ENCODE measurements around the gene SLC51A.

DNA sequence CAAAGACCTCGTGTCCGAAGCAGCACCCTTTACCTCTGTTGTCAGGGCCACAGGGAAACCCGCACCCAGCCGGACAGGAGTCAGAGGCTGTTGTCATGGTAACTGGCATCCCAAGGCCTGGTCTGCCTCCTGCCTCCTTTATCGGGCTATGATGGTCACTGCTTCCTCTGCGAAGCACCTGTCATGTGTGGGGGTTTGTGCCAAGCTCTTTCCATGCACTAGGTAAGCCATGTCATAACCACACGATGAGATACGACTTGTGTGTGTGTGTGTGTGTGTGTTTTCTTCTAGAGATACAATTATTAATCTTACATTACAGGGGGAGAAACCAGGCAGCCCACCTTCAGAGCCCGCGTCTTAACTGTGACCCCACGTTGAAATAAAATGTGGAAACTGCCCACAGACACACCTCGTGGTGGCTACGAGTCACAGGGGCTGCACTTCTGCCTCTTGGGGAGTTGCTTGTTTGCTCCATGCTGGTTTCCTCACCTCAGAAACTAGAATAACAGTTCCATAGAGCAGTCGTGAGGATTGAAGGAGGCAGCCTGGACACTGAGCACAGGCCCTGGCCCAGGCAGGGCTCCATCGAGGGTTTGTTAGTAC, 23.1 kb upstream of the SLC51A start:
- TF ChIP-seq POLR2A (IDR thresholded peaks at IDR 0.05; ENCODE audit: control extremely low read depth in 1 of 2, low read depth in 2 of 2, low read length in 2 of 2) (no peak), CHD2 (IDR thresholded peaks at IDR 0.05; ENCODE audit: low read length) (no peak), BRCA1 (IDR thresholded peaks at IDR 0.05; ENCODE audit: low read depth, low read length) (no peak), POLR2AphosphoS5 (IDR thresholded peaks at IDR 0.05; ENCODE audit: low read depth, low read length) (no peak), KDM5A (IDR thresholded peaks at IDR 0.05; ENCODE audit: low read length) (no peak), EZH2 (IDR thresholded peaks at IDR 0.05; ENCODE audit: low read depth, low read length, severe bottlenecking) (no peak), YY1 (IDR thresholded peaks at IDR 0.05; ENCODE audit: low read depth, low read length) (no peak), BACH1 (IDR thresholded peaks at IDR 0.05; ENCODE audit: low read length) (no peak), SP2 (IDR thresholded peaks at IDR 0.05; ENCODE audit: low read length) (no peak), TAF1 (IDR thresholded peaks at IDR 0.05; ENCODE audit: low read depth, low read length) (no peak)
- TF ChIP-seq, protein P1, sequence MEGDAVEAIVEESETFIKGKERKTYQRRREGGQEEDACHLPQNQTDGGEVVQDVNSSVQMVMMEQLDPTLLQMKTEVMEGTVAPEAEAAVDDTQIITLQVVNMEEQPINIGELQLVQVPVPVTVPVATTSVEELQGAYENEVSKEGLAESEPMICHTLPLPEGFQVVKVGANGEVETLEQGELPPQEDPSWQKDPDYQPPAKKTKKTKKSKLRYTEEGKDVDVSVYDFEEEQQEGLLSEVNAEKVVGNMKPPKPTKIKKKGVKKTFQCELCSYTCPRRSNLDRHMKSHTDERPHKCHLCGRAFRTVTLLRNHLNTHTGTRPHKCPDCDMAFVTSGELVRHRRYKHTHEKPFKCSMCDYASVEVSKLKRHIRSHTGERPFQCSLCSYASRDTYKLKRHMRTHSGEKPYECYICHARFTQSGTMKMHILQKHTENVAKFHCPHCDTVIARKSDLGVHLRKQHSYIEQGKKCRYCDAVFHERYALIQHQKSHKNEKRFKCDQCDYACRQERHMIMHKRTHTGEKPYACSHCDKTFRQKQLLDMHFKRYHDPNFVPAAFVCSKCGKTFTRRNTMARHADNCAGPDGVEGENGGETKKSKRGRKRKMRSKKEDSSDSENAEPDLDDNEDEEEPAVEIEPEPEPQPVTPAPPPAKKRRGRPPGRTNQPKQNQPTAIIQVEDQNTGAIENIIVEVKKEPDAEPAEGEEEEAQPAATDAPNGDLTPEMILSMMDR (IDR thresholded peaks at IDR 0.05; ENCODE audit: control extremely low read depth in 1 of 3, insufficient read depth in 1 of 3, low read depth in 1 of 3, low read length in 3 of 3) = no peak
